Activated naive CD4-positive, alpha-beta T cell treated with anti-CD3 and anti-CD28 coated beads, Interleukin-2, amount 50 U/mL, for 16 hours (primary cell): ENCODE results near the gene MAGEA2B.
"Not testable (repeated sequence)": the region's sequence is repeated elsewhere in the genome, so short reads cannot be mapped to it uniquely, and the experiment has no call there.

Source experiments
- DNase-seq: peaks from one replicate; pipeline ENCODE4 v3.0.0-alpha.2; 2020

The MAGEA2B gene

DNA sequence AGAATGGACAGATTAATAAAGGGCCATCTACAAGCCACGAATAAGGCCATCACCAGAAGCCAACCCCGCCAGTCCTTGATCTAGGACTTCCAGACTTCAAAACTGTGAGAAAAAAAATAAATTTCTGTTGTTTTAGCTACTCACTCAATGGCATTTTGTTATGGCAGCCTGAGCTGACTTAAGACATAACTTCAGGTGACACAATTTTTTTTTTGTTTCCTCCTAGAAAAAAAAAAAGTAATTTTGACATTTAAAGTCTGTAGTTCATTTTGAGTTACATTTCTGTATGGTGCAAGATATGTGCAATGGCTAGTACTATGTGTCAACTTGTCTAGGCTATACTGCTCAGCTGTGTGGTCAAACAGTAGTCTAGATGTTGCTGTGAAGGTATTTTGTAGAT is 44.5 kb downstream of the MAGEA2B start, which contains the start of gene CSAG3:
Gene CSAG3, plus strand, starts transcription at position 301 of the 400 bp plus-strand sequence.
- not testable (repeated sequence) for DNase-seq

DNA sequence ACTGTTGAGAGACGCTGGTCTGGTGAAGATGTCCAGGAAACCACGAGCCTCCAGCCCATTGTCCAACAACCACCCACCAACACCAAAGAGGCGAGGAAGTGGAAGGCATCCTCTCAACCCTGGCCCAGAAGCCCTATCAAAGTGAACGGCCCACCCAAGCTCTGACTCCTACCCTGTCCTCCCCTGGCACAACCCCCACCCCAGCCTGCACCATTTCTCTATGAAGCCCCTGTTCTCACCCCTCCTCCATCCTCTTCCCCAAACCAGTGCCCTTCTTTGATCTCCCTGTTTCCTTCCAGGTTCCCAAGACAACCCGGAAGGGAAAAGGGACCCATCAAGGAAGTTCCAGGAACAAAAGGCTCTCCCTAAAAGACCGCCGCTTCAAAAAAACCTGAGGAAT is 45.1 kb downstream of the MAGEA2B start:
- not testable (repeated sequence) for DNase-seq

DNA sequence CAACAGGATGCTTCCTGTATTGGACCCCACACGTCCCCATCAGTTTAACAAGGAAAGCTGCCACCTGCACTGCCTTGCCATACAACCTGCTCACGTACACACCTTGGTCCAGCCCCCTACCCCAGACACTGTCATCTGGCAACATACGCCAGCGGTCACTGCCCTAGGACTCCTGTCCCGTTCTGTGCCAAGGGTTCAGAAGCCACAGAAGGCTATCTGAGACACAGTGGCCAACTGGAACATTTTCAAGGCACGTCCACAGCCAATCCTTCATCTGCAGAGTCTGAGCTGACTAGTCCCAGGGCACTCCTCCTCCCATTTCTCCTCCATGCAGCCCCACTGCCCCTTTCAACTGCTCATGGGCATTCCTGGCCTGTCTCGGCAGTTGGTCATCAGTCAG is 47.2 kb downstream of the MAGEA2B start:
- not testable (repeated sequence) for DNase-seq

DNA sequence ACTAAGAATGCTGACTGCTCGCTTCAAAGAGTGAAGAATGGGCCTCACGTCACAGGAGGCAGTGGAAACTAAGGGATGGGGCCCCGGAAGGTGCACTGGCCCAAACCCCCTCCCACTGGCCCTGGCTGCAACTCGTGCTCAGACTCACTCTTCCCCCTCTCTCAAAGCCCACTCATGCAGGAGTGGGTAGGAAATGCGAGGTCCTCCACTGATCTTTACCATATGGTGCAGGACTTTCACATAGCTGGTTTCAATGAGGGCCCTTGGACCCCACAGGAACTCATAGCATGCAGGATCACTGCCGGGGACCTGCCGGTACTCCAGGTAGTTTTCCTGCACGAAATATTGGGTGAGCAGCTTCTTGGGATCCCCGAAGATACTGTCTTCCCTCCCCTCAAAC is 52.1 kb downstream of the MAGEA2B start:
- not testable (repeated sequence) for DNase-seq
